PC-3 (cell line): ENCODE results near the gene RBBP4. TPM values are rescaled to one million over a fixed set of nuclear protein-coding genes. Genes with fewer than 3 reads are reported as not detected.
"Not testable (repeated sequence)": the region's sequence is repeated elsewhere in the genome, so short reads cannot be mapped to it uniquely, and the experiment has no call there.

Source experiments
- ATAC-seq: fragments of 200-7000 bp; cut with Tn5 transposase; 2 replicates; pipeline ENCODE4 v1.9.1; 2020; ENCODE audit warnings: mild to moderate bottlenecking, moderate library complexity
- BruUV-seq: library from RNA; stranded (reverse); fragments of 400-500 nt; replicated peaks from 2 replicates; lab custom pipeline; 2021; lab: Mats Ljungman, UMichigan
- CTCF ChIA-PET: fragments of 300-600 bp; sonication (Branson Sonifier 250); formaldehyde crosslinking; loops from one replicate; lab custom pipeline; 2022; ENCODE audit warnings: antibody characterized with exemption; lab: Charles Lee
- POLR2A ChIA-PET: fragments of 300-600 bp; sonication (Branson Sonifier 250); formaldehyde crosslinking; loops from one replicate; lab custom pipeline; 2022; ENCODE audit warnings: antibody characterized with exemption; ENCODE audit not compliant: unreplicated experiment; lab: Charles Lee
- DNase-seq: peaks from one replicate; pipeline ENCODE4 v3.0.0-alpha.2; 2015
- H2AFZ ChIP-seq: fragments of 300-600 bp; sonication (generic); 2 replicates; pipeline ENCODE4 v1.6.0; 2016; ENCODE audit warnings: antibody characterized with exemption, low read length
- H3F3A ChIP-seq: fragments of 300-600 bp; sonication (generic); one replicate; pipeline ENCODE4 v1.6.0; 2017; ENCODE audit warnings: antibody characterized with exemption, low read length, control low read depth, mild to moderate bottlenecking; ENCODE audit not compliant: unreplicated experiment
- H3K27ac ChIP-seq: fragments of 300-600 bp; sonication (generic); 2 replicates; pipeline ENCODE4 v1.5.1; 2016; ENCODE audit warnings: mild to moderate bottlenecking, low read length
- H3K27me3 ChIP-seq: fragments of 300-600 bp; sonication (generic); 2 replicates; pipeline ENCODE4 v1.6.1; 2016; ENCODE audit warnings: low read length, mixed read lengths
- H3K36me3 ChIP-seq: fragments of 300-600 bp; sonication (generic); 2 replicates; pipeline ENCODE4 v1.6.1; 2016; ENCODE audit warnings: low read depth, mixed run types, low read length, mixed read lengths
- H3K4me1 ChIP-seq: fragments of 300-600 bp; sonication (generic); 2 replicates; pipeline ENCODE4 v1.5.1; 2016; ENCODE audit warnings: low read length; ENCODE audit not compliant: insufficient read depth
- H3K4me2 ChIP-seq: fragments of 300-600 bp; sonication (generic); 2 replicates; pipeline ENCODE4 v1.6.0; 2016; ENCODE audit warnings: low read length
- H3K4me3 ChIP-seq: fragments of 300-600 bp; sonication (generic); 2 replicates; pipeline ENCODE4 v1.5.1; 2016; ENCODE audit warnings: mild to moderate bottlenecking, low read length, mixed read lengths
- H3K79me2 ChIP-seq: fragments of 300-600 bp; sonication (generic); 2 replicates; pipeline ENCODE4 v1.6.1; 2017; ENCODE audit warnings: low read length, mixed read lengths
- H3K9ac ChIP-seq: fragments of 300-600 bp; sonication (generic); 2 replicates; pipeline ENCODE4 v1.6.0; 2016; ENCODE audit warnings: mild to moderate bottlenecking, low read length
- H3K9me2 ChIP-seq: fragments of 300-600 bp; sonication (generic); replicated peaks from 2 replicates; pipeline ENCODE4 v1.6.1; 2016; ENCODE audit warnings: mixed run types, low read length, mixed read lengths
- H3K9me3 ChIP-seq: fragments of 300-600 bp; sonication (generic); 2 replicates; pipeline ENCODE4 v1.6.1; 2016; ENCODE audit warnings: low read length, mixed read lengths
- H4K20me1 ChIP-seq: fragments of 300-600 bp; sonication (generic); 2 replicates; pipeline ENCODE4 v1.6.1; 2016; ENCODE audit warnings: low read length, mixed read lengths
- CTCF ChIP-seq: fragments of 300-600 bp; sonication (generic); conservative IDR thresholded peaks from 2 replicates; pipeline ENCODE4 v1.5.1; 2017; ENCODE audit warnings: antibody characterized with exemption, low read depth, mild to moderate bottlenecking, low read length
- EZH2 ChIP-seq: fragments of 300-600 bp; sonication (generic); IDR thresholded peaks from one replicate; pipeline ENCODE4 v1.6.1; 2017; ENCODE audit warnings: antibody characterized with exemption, mild to moderate bottlenecking, low read length; ENCODE audit not compliant: unreplicated experiment
- EZH2phosphoT487 ChIP-seq: fragments of 300-600 bp; sonication (generic); IDR thresholded peaks from 2 replicates; pipeline ENCODE4 v1.6.1; 2018; ENCODE audit warnings: mild to moderate bottlenecking, antibody characterized with exemption, low read length, borderline replicate concordance
- intact Hi-C: fragments of 100-400 bp; cut with micrococcal nuclease; formaldehyde crosslinking; loops from 2 replicates; pipeline ENCODE4 v1.9.0; 2023
- total RNA-seq: library from RNA; depleted of rRNA; stranded (reverse); fragments of >200 nt; gene quantifications from 2 replicates; pipeline ENCODE4 v1.2.3, GENCODE V29; 2014

Gene RBBP4
- total RNA-seq, 1 experiment from 2014 or later: 201 TPM

GRCh38 chr1:32676945-32677344 lies 25.9 kb downstream of the RBBP4 start:
- Histone ChIP-seq H4K20me1 (no peaks in the 10 kb centered on the region), H3K9ac (no peak overlapping the region), H3K4me3 (no peak overlapping the region), H3K27ac (no peak overlapping the region), H3K36me3 (peaks cover 66% of the 10 kb centered on the region), H2AFZ (no peak overlapping the region), H3K4me1 (no peaks in the 10 kb centered on the region), H3K27me3 (no peaks in the 10 kb centered on the region), H3K9me2 (no peaks in the 10 kb centered on the region), H3K79me2 (no peaks in the 10 kb centered on the region), H3F3A (peaks cover 2% of the 10 kb centered on the region), H3K4me2 (no peak overlapping the region), H3K9me3 (no peaks in the 10 kb centered on the region)
- ChIA-PET CTCF (no interaction called here), POLR2A (interaction anchor here (0.6 kb wide), 1 partner anchor 17 kb away, joined by 4 read pairs; no protein-coding TSS in a partner anchor)
- intact Hi-C loops: no loop called here
- ATAC-seq (no peak), DNase-seq (no peak)
- BruUV-seq: no TSS peak
- TF ChIP-seq CTCF (no peak), EZH2 (no peak), EZH2phosphoT487 (no peak)

- ATAC-seq, H3K79me2 ChIP-seq, H3K27me3 ChIP-seq, H2AFZ ChIP-seq, DNase-seq, CTCF ChIA-PET, H3K4me2 ChIP-seq, H4K20me1 ChIP-seq, H3K9me2 ChIP-seq, POLR2A ChIA-PET, H3K4me1 ChIP-seq, H3F3A ChIP-seq, intact Hi-C loops, H3K9ac ChIP-seq, H3K27ac ChIP-seq, H3K4me3 ChIP-seq, H3K9me3 ChIP-seq: not testable (repeated sequence)
- peaks cover 62% of the 10 kb centered on the region for H3K36me3 ChIP-seq
- TSS peak; percentile 34 for BruUV-seq
Measured at GRCh38 chr1:32679993-32680392, 29.0 kb downstream of the RBBP4 start.

- H3K9me3 ChIP-seq: no peaks in the 10 kb centered on the region
- no peaks in the 10 kb centered on the region for H3K27me3 ChIP-seq
- no peak for DNase-seq
- no peak for TF ChIP-seq CTCF
- no peak for TF ChIP-seq EZH2
- H3F3A ChIP-seq: peaks cover 8% of the 10 kb centered on the region
- H3K27ac ChIP-seq: no peak overlapping the region
- no peaks in the 10 kb centered on the region for H3K79me2 ChIP-seq
- intact Hi-C loops: no loop called here
- ChIA-PET CTCF (no interaction called here), POLR2A (no interaction called here)
- H3K9me2 ChIP-seq: no peaks in the 10 kb centered on the region
- BruUV-seq: no TSS peak
- peaks cover 68% of the 10 kb centered on the region for H3K36me3 ChIP-seq
- no peaks in the 10 kb centered on the region for H3K4me1 ChIP-seq
- H4K20me1 ChIP-seq: no peaks in the 10 kb centered on the region
- no peak for ATAC-seq
- H3K4me2 ChIP-seq: no peak overlapping the region
- no peak overlapping the region for H3K9ac ChIP-seq
- H3K4me3 ChIP-seq: no peak overlapping the region
- H2AFZ ChIP-seq: no peak overlapping the region
Measured at GRCh38 chr1:32680642-32681041, 29.6 kb downstream of the RBBP4 start.
